Measurements from ENCODE around the gene C2CD4B. TPM values are rescaled to one million over a fixed set of nuclear protein-coding genes. Genes with fewer than 3 reads are reported as not detected.

C2CD4B gene
- total RNA-seq, 1 experiment from 2014 or later = 0.13 TPM

- H4K8ac ChIP-seq (replicated peaks; ENCODE audit: insufficient read length, low read depth, low read length) = no peak overlapping the region
- no peak overlapping the region for H2BK5ac ChIP-seq (ENCODE audit: insufficient read length, low read length)
- H2BK120ac ChIP-seq (ENCODE audit: low read depth, low read length, poor library complexity, severe bottlenecking) = no peak overlapping the region
- no peaks in the 10 kb centered on the region; the same call in 1 of the 2 replicates for H3K27me3 Mint-ChIP-seq (ENCODE audit: low read depth)
- no peaks in the 10 kb centered on the region for H3K23me2 ChIP-seq (ENCODE audit: insufficient read length, low read depth, low read length, poor library complexity, severe bottlenecking)
- H3K4me1 Mint-ChIP-seq = peaks cover 0 to 12% of the 10 kb centered on the region in 2 experiments; a peak in 2 of 4 replicates
- H3K36me3 Mint-ChIP-seq (ENCODE audit: insufficient read depth in 1 of 3, low read depth in 3 of 3) = peaks cover 0 to 2% (median 1%) of the 10 kb centered on the region in 3 experiments; a peak in 3 of 7 replicates
- no peak overlapping the region for H3K14ac ChIP-seq (ENCODE audit: insufficient read depth, low read length)
- H2BK15ac ChIP-seq (ENCODE audit: low read depth, low read length) = no peak overlapping the region
- H2AK5ac ChIP-seq (ENCODE audit: insufficient read length, low read length) = no peak overlapping the region
- H3K4me3 Mint-ChIP-seq = no peak overlapping the region
- WGBS (ENCODE audit: extremely low coverage, insufficient read length, low lambda C conversion rate) = no CpG with 5 or more reads among the region's 8 CpGs
- H4K5ac ChIP-seq (ENCODE audit: insufficient read length, low read depth, low read length) = no peak overlapping the region
- H3K27me3 ChIP-seq (ENCODE audit: insufficient read depth, low read length) = no peaks in the 10 kb centered on the region
- no peak overlapping the region for H2AFZ ChIP-seq (ENCODE audit: low read length)
- H3K4me2 ChIP-seq (ENCODE audit: insufficient read depth, insufficient read length, low read length) = no peak overlapping the region
- peaks cover 3 to 6% of the 10 kb centered on the region in 2 experiments; a peak in 3 of 5 replicates for H3K9me3 Mint-ChIP-seq
- H2BK12ac ChIP-seq (ENCODE audit: insufficient read length, low read depth, low read length) = no peak overlapping the region
- H3K56ac ChIP-seq (ENCODE audit: insufficient read length, low read depth, low read length) = no peak overlapping the region
- no peak overlapping the region for H2BK20ac ChIP-seq (ENCODE audit: low read depth, low read length, poor library complexity, severe bottlenecking)
- H3K79me2 ChIP-seq (ENCODE audit: insufficient read depth, low read length) = no peaks in the 10 kb centered on the region
- no peak overlapping the region for H3T11ph ChIP-seq (ENCODE audit: low read length)
- H3K23ac ChIP-seq (ENCODE audit: insufficient read length, low read depth, low read length) = no peak overlapping the region
- H3K4ac ChIP-seq (ENCODE audit: low read depth, low read length) = no peak overlapping the region
- H4K20me1 ChIP-seq (ENCODE audit: control insufficient read depth, insufficient read depth, insufficient read length) = no peaks in the 10 kb centered on the region
- H3K18ac ChIP-seq (ENCODE audit: insufficient read length, low read depth, low read length) = no peak overlapping the region
- H3K9me3 ChIP-seq (ENCODE audit: control insufficient read depth, low read depth, low read length) = no peaks in the 10 kb centered on the region
- H3K27ac Mint-ChIP-seq = no peak overlapping the region
- H3K4me1 ChIP-seq (ENCODE audit: insufficient read depth, low read length) = peaks cover 7% of the 10 kb centered on the region
- TF ChIP-seq, protein P1, sequence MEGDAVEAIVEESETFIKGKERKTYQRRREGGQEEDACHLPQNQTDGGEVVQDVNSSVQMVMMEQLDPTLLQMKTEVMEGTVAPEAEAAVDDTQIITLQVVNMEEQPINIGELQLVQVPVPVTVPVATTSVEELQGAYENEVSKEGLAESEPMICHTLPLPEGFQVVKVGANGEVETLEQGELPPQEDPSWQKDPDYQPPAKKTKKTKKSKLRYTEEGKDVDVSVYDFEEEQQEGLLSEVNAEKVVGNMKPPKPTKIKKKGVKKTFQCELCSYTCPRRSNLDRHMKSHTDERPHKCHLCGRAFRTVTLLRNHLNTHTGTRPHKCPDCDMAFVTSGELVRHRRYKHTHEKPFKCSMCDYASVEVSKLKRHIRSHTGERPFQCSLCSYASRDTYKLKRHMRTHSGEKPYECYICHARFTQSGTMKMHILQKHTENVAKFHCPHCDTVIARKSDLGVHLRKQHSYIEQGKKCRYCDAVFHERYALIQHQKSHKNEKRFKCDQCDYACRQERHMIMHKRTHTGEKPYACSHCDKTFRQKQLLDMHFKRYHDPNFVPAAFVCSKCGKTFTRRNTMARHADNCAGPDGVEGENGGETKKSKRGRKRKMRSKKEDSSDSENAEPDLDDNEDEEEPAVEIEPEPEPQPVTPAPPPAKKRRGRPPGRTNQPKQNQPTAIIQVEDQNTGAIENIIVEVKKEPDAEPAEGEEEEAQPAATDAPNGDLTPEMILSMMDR (conservative IDR thresholded peaks at IDR 0.05) = no peak
- no peak overlapping the region for H4K91ac ChIP-seq (ENCODE audit: insufficient read length, low read depth, low read length)
- no peak for DNase-seq
- H3K9ac ChIP-seq (ENCODE audit: extremely low read depth, insufficient read length, low read length) = no peak overlapping the region
- H3K27ac ChIP-seq (ENCODE audit: insufficient read length, low read depth, low read length) = no peak overlapping the region
- H3K79me1 ChIP-seq (ENCODE audit: insufficient read depth, low read depth, low read length, poor library complexity, severe bottlenecking) = no peaks in the 10 kb centered on the region
Observed at GRCh38 chr15:62121273-62122015, 43.6 kb downstream of the C2CD4B start.
